Peyer's patch (tissue), 4 donors: ENCODE data around the gene LPIN2. TPM values are rescaled to one million over a fixed set of nuclear protein-coding genes. Genes with fewer than 3 reads are reported as not detected.

Experiments
- DNase-seq, 3 donors: peaks; one replicate each; pipeline ENCODE4 v3.0.0-alpha.2; 2017 to 2019
- H3K27ac ChIP-seq, 4 donors: fragments of 200-600 bp; sonication (generic); one replicate each; pipeline ENCODE4 v1.5.1; 2016 to 2019
- H3K27me3 ChIP-seq, 2 donors: fragments of 200-600 bp; sonication (generic); one replicate each; pipeline ENCODE4 v1.5.1; 2019
- H3K36me3 ChIP-seq, 3 donors: fragments of 200-600 bp; sonication (generic); one replicate each; pipeline ENCODE4 v1.5.1; 2016 to 2019
- H3K4me1 ChIP-seq, 4 donors: fragments of 200-600 bp; sonication (generic); one replicate each; pipeline ENCODE4 v1.5.1; 2016 to 2019
- H3K4me3 ChIP-seq, 4 donors: fragments of 200-600 bp; sonication (generic); 1 replicate in 3 of 4; 2 replicates in 1 of 4; pipeline ENCODE4 v1.5.1; 2016 to 2019; ENCODE audit warnings: mild to moderate bottlenecking in 1 of 4
- H3K9me3 ChIP-seq, 4 donors: fragments of 200-600 bp; sonication (generic); one replicate each; pipeline ENCODE4 v1.5.1; 2016 to 2019; ENCODE audit warnings: mild to moderate bottlenecking in 1 of 4
- POLR2A ChIP-seq, 2 donors: fragments of 450-650 bp; IDR thresholded peaks; one replicate each; pipeline ENCODE4 v1.5.1; 2017; ENCODE audit warnings: antibody characterized with exemption in 2 of 2, mild to moderate bottlenecking in 2 of 2, moderate library complexity in 2 of 2
- total RNA-seq, 4 donors: library from RNA; depleted of rRNA; stranded (reverse); fragments of >200 nt; gene quantifications; one replicate each; pipeline ENCODE4 v1.1.0, GENCODE V29; 2016
- TF ChIP-seq, protein P1 (sequence below), 6 experiments: fragments of 450-650 bp in 4 of 6; fragments of 200-600 bp in 2 of 6; sonication (generic) in 1 of 6; IDR thresholded peaks; one replicate each; pipeline ENCODE4 v1.5.1; 2017 to 2019; ENCODE audit warnings: antibody characterized with exemption in 6 of 6, mild to moderate bottlenecking in 3 of 6, moderate library complexity in 1 of 6

The LPIN2 gene, protein sequence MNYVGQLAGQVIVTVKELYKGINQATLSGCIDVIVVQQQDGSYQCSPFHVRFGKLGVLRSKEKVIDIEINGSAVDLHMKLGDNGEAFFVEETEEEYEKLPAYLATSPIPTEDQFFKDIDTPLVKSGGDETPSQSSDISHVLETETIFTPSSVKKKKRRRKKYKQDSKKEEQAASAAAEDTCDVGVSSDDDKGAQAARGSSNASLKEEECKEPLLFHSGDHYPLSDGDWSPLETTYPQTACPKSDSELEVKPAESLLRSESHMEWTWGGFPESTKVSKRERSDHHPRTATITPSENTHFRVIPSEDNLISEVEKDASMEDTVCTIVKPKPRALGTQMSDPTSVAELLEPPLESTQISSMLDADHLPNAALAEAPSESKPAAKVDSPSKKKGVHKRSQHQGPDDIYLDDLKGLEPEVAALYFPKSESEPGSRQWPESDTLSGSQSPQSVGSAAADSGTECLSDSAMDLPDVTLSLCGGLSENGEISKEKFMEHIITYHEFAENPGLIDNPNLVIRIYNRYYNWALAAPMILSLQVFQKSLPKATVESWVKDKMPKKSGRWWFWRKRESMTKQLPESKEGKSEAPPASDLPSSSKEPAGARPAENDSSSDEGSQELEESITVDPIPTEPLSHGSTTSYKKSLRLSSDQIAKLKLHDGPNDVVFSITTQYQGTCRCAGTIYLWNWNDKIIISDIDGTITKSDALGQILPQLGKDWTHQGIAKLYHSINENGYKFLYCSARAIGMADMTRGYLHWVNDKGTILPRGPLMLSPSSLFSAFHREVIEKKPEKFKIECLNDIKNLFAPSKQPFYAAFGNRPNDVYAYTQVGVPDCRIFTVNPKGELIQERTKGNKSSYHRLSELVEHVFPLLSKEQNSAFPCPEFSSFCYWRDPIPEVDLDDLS
- total RNA-seq: 100 to 1,000 TPM in 3 of 4 donors, 10 to 100 TPM in 1; 29.7 to 178 (median 133) TPM

DNA sequence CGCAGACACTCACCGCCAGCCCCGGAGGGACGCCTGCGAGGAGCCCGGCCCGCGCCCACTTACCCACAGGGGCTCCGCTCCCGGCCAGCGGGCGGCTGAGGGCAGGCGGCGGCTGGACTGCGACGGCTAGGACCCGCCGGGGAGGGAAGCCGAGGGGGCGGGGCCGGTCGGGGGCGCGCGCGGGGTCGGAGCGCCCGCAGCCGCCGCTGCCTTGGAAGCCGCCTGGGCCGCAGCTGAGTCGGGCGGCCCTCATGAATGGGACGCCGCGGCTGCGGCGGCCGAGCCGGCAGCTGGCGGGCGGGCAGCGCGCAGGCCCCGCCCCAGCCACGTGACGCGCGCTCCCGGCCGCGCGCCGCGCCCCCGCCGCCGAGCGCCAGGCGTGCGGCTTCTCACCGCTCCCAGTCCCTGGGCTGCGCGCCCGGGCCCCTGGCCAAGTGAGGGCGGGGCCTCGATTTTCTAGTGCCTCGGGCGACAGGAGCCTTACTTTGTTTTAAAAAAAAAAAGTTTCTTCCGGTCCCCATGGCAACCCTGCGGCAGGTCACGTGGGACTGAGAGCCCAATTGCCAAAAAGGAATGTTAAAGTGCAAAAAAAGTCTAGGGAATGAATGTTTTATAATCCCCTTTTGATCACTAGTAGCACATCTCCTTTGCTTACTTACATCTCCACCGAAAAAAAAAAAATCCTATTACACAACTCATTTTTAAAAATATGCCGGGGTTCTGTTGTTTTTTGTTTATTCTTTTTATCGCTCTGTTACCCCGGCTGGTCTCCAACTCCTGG is at the start of gene LPIN2:
Gene LPIN2, minus strand, starts transcription at position 121 of the 781 bp plus-strand sequence. CDS start 52,304 bp downstream, outside the sequence.
- peak in 1 of 2 donors; percentile 67 for TF ChIP-seq POLR2A (IDR thresholded peaks at IDR 0.05)
- TF ChIP-seq, protein P1, sequence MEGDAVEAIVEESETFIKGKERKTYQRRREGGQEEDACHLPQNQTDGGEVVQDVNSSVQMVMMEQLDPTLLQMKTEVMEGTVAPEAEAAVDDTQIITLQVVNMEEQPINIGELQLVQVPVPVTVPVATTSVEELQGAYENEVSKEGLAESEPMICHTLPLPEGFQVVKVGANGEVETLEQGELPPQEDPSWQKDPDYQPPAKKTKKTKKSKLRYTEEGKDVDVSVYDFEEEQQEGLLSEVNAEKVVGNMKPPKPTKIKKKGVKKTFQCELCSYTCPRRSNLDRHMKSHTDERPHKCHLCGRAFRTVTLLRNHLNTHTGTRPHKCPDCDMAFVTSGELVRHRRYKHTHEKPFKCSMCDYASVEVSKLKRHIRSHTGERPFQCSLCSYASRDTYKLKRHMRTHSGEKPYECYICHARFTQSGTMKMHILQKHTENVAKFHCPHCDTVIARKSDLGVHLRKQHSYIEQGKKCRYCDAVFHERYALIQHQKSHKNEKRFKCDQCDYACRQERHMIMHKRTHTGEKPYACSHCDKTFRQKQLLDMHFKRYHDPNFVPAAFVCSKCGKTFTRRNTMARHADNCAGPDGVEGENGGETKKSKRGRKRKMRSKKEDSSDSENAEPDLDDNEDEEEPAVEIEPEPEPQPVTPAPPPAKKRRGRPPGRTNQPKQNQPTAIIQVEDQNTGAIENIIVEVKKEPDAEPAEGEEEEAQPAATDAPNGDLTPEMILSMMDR (IDR thresholded peaks at IDR 0.05): no peak
- peak within 1 kb of the TSS; percentile 97 to 98 (median 97) for H3K27ac ChIP-seq
- H3K9me3 ChIP-seq: no peaks in the 10 kb centered on the region
- peaks cover 0 to 51% (median 8%) of the 10 kb centered on the region in 4 donors for H3K4me1 ChIP-seq
- peak within 1 kb of the TSS; percentile 93 to 98 (median 96) for H3K4me3 ChIP-seq
- H3K27me3 ChIP-seq: no peaks in the 10 kb centered on the region
- peaks cover 0 to 8% (median 0%) of the 10 kb centered on the region in 3 donors for H3K36me3 ChIP-seq
- DNase-seq: peak; percentile 96 to 100 (median 98)

- H3K4me3 ChIP-seq: no peak overlapping the region
- no peak for TF ChIP-seq POLR2A (IDR thresholded peaks at IDR 0.05)
- TF ChIP-seq, protein P1 (IDR thresholded peaks at IDR 0.05): no peak
- H3K27me3 ChIP-seq: no peaks in the 10 kb centered on the region
- H3K4me1 ChIP-seq: peaks cover 0 to 21% (median 3%) of the 10 kb centered on the region in 4 donors
- H3K36me3 ChIP-seq: no peaks in the 10 kb centered on the region
- peak overlapping the region; percentile 67 to 80 (median 77) for H3K27ac ChIP-seq
- DNase-seq: no peak
- no peaks in the 10 kb centered on the region for H3K9me3 ChIP-seq
Measured at GRCh38 chr18:3061581-3062312, 48.8 kb upstream of the LPIN2 start.

DNA sequence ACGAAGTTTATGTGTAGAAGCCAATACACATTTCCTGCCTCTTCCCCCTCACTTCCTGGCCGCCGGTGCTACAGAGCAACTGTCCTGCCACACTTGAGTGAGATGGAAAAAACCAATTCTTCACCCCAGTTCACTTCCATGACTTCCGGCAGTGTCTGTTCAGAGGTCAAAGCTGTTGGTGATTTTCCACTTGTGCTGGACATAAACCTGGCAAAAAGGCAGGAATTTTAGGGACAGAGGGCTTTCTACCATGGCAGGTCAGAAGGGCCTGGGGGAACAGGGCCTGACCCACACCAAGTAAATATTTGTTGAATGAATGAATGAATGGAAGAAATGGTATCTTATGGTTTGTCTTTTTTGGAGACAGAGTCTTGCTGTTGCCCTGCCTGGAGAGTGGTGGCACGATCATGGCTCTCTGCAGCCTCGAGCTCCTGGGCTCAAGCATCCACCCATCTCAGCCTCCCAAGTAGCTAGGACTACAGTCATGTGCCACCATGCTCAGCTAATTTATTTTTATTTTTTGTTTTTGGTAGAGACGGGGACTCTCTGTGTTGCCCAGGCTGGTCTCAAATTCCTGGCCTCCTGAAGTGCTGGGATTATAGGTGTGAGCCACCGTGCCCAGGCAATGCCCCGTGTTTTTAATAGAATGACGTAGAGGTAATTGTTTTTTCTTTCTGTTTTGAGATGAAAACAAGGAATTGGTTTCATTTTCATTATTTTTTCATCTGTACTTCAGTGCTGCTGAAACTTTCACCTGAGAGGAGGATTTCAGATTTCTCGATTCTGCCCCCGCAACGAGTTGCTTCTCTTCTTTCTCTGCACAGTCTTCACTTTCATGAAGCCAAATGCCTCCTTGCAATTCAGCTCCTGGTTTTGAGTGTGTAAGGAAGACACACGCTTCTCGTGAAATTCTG is 48.0 kb upstream of the LPIN2 start:
- TF ChIP-seq, protein P1 (IDR thresholded peaks at IDR 0.05): no peak
- no peak for TF ChIP-seq POLR2A (IDR thresholded peaks at IDR 0.05)
- no peaks in the 10 kb centered on the region for H3K27me3 ChIP-seq
- no peaks in the 10 kb centered on the region for H3K9me3 ChIP-seq
- no peaks in the 10 kb centered on the region for H3K36me3 ChIP-seq
- peak in 2 of 3 donors; percentile 57 to 68 for DNase-seq
- H3K4me1 ChIP-seq: peaks cover 0 to 21% (median 3%) of the 10 kb centered on the region in 4 donors
- H3K27ac ChIP-seq: peak overlapping the region; percentile 67 to 80 (median 77)
- no peak overlapping the region for H3K4me3 ChIP-seq

DNA sequence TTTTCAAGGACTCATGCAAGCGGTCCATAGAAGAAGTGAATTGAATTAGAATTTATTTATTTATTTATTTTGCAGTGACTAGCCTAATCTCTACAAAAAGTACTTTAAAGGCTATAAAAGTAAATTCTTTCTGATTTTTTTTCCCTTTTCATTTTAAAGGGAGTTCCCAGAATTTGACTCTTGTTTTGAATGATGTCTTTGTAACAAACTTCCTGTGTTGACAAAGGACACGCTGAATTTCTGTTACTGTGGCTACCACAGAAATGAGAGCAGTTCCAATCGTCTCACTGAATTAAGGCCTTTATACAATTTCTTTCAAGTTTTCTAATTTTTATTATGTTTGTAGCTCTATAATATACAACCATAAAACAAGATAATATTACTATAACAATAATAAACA is 46.3 kb upstream of the LPIN2 start:
- TF ChIP-seq, protein P1 (IDR thresholded peaks at IDR 0.05): no peak
- no peak for TF ChIP-seq POLR2A (IDR thresholded peaks at IDR 0.05)
- H3K27me3 ChIP-seq: no peaks in the 10 kb centered on the region
- DNase-seq: no peak
- H3K4me1 ChIP-seq: peaks cover 0 to 21% (median 3%) of the 10 kb centered on the region in 4 donors
- no peaks in the 10 kb centered on the region for H3K36me3 ChIP-seq
- no peak overlapping the region for H3K4me3 ChIP-seq
- H3K27ac ChIP-seq: peak overlapping the region; percentile 67 to 80 (median 73)
- H3K9me3 ChIP-seq: no peaks in the 10 kb centered on the region
